Peyer's patch (tissue), 4 donors: ENCODE measurements around the gene HIPK3.

Experiments
- POLR2A ChIP-seq, 2 donors: fragments of 450-650 bp; IDR thresholded peaks; one replicate each; pipeline ENCODE4 v1.5.1; 2017; ENCODE audit warnings: antibody characterized with exemption in 2 of 2, mild to moderate bottlenecking in 2 of 2, moderate library complexity in 2 of 2
- TF ChIP-seq, protein P1 (sequence below), 6 experiments: fragments of 450-650 bp in 4 of 6; fragments of 200-600 bp in 2 of 6; sonication (generic) in 1 of 6; IDR thresholded peaks; one replicate each; pipeline ENCODE4 v1.5.1; 2017 to 2019; ENCODE audit warnings: antibody characterized with exemption in 6 of 6, mild to moderate bottlenecking in 3 of 6, moderate library complexity in 1 of 6

DNA sequence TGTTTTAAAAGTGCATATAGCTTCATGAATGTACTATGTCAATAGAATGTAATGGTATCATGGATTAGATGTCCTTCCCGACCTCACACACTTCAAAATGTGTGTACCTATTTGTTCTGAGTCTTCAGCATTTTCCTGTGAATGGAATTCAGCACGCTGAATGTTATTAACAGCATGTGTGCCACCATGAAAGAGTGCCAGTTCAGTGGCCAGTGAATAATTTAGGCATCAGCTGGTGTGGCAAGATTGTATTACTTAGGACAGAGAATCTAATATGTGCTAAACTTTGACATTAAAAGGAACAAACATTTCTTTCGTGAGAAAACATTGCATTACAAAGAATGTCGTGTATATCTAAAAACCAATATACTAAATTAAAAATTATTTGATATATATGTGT, 46.4 kb downstream of the HIPK3 start:
- TF ChIP-seq, protein P1, sequence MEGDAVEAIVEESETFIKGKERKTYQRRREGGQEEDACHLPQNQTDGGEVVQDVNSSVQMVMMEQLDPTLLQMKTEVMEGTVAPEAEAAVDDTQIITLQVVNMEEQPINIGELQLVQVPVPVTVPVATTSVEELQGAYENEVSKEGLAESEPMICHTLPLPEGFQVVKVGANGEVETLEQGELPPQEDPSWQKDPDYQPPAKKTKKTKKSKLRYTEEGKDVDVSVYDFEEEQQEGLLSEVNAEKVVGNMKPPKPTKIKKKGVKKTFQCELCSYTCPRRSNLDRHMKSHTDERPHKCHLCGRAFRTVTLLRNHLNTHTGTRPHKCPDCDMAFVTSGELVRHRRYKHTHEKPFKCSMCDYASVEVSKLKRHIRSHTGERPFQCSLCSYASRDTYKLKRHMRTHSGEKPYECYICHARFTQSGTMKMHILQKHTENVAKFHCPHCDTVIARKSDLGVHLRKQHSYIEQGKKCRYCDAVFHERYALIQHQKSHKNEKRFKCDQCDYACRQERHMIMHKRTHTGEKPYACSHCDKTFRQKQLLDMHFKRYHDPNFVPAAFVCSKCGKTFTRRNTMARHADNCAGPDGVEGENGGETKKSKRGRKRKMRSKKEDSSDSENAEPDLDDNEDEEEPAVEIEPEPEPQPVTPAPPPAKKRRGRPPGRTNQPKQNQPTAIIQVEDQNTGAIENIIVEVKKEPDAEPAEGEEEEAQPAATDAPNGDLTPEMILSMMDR (IDR thresholded peaks at IDR 0.05) = no peak
- TF ChIP-seq POLR2A (IDR thresholded peaks at IDR 0.05) = no peak
